ENCODE results near the gene CCDC187. TPM values are rescaled to one million over a fixed set of nuclear protein-coding genes. Genes with fewer than 3 reads are reported as not detected.
A peak's percentile ranks its signal among the peaks of the same experiment; 100 is the strongest.

The CCDC187 gene
- polyA plus RNA-seq, 3 donors from 2014 or later: not detected

DNA sequence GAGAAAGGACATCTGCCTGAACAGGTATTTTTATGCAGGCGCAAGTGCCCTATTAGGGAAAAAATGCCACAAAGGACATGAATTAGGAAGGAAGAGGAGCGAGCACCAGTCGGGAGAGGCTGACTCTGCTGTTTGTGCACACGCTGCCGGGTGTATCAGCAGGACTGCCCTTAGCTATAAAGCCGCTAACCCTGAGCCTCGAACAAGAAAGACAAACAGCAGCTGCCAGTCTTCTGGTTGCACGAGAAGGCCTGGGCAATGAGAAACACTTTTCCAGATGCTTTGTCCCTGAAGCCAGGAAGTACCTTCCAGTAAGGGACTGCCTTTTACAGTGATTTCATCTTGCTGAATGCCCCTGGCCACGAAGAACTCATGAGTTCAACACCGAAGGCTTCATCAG lies 70.9 kb downstream of the CCDC187 start:
- Mint-ChIP-seq H3K27me3 (ENCODE audit: low read depth in 3 of 3) (peaks cover 0 to 5% (median 0%) of the 10 kb centered on the region in 3 donors), H3K27ac (peak overlapping the region in 1 of 6 donors; percentile 71), H3K4me3 (no peak overlapping the region), H3K36me3 (peaks cover 0 to 6% (median 3%) of the 10 kb centered on the region in 3 donors), H3K9me3 (no peaks in the 10 kb centered on the region), H3K4me1 (peaks cover 15 to 20% of the 10 kb centered on the region in 2 donors)
- DNase-seq: no peak

DNA sequence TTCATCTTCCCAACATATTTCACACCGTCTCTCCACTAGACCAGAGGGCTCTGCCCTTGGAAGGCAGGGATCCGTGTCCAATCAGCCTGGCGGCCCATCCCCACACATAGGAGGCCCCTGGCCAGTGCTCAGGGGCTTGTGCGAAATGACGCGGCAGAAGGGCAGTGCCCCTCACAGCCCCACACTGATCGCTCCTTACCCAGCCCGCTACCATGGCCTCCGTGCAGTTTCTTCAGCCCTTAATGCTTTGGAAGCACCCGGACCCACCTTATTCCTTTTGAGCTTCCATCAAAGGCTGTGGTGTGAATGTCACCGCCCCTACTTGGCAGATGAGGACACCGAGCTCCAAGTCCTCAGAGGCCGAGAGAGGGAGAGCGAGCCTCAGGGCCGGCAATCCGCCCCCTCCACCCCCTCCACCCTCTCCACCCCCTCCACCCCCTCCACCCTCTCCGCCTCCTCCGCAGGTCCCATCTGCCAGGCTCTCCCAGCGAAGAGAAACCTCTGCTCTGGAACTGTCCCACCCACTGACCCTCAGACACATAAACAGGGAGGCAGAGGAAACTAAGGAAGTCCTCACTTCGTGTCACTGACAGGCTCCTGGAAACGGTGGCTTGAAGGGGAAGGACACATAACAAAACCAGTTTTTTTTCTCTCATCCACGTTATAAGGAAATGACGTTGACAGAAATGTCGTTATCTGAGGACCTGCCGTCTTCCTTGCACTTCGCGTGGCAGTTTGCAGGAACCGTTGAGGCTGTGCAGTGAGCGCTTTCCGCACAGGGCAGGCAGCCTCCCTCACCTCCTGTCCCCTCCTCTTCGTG lies 72.2 kb downstream of the CCDC187 start:
- peaks cover 16 to 20% of the 10 kb centered on the region in 2 donors for H3K4me1 Mint-ChIP-seq
- no peak for DNase-seq
- peaks cover 0 to 6% (median 3%) of the 10 kb centered on the region in 3 donors for H3K36me3 Mint-ChIP-seq
- H3K9me3 Mint-ChIP-seq: no peaks in the 10 kb centered on the region
- H3K4me3 Mint-ChIP-seq: no peak overlapping the region
- H3K27me3 Mint-ChIP-seq (ENCODE audit: low read depth in 3 of 3): peaks cover 0 to 5% (median 2%) of the 10 kb centered on the region in 3 donors
- H3K27ac Mint-ChIP-seq: no peak overlapping the region

DNA sequence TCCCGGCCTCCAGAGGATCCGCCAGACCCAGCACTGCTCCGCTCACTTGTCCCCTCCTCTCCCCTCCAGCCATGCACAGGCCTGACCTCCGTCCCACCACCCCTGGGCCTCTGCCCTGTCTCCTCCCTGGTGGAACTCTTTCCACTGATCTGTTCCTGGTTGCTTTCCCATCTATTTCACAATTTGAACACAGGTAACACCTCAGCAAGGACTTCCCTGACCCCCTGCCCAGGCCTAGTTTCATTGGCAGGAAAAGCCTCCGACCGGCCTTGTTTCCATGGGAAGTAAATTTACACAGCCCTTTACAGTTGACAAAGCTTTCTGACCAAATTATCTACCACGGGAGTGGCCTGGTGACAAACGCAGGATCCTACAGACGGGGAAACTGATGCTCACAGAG lies 73.1 kb downstream of the CCDC187 start:
- H3K27ac Mint-ChIP-seq: no peak overlapping the region
- H3K36me3 Mint-ChIP-seq: peaks cover 0 to 6% (median 3%) of the 10 kb centered on the region in 3 donors
- H3K4me1 Mint-ChIP-seq: peaks cover 18 to 22% of the 10 kb centered on the region in 2 donors
- no peaks in the 10 kb centered on the region for H3K9me3 Mint-ChIP-seq
- no peak overlapping the region for H3K4me3 Mint-ChIP-seq
- DNase-seq: no peak
- H3K27me3 Mint-ChIP-seq (ENCODE audit: low read depth in 3 of 3): peaks cover 0 to 6% (median 4%) of the 10 kb centered on the region in 3 donors

DNA sequence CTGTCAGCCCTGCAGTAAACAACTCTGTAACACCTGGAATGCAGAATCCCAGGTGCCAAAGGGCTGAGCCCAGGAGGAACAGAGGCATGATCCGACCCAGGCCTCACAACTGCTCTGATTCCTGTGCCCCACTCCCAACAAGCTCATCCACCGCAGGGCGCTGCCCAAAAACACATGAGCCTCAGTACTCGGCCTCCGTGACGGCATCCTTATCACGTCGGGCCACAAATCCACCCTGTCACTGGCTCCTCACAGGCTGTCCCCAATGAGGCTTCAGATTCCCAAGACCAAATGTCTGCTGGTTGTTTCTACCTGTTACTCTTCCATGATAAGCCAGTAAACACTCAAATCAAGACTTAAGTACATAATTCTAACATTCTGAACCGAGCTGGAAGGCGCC lies 73.5 kb downstream of the CCDC187 start:
- Mint-ChIP-seq H3K4me3 (no peak overlapping the region), H3K4me1 (peaks cover 22 to 26% of the 10 kb centered on the region in 2 donors)

DNA sequence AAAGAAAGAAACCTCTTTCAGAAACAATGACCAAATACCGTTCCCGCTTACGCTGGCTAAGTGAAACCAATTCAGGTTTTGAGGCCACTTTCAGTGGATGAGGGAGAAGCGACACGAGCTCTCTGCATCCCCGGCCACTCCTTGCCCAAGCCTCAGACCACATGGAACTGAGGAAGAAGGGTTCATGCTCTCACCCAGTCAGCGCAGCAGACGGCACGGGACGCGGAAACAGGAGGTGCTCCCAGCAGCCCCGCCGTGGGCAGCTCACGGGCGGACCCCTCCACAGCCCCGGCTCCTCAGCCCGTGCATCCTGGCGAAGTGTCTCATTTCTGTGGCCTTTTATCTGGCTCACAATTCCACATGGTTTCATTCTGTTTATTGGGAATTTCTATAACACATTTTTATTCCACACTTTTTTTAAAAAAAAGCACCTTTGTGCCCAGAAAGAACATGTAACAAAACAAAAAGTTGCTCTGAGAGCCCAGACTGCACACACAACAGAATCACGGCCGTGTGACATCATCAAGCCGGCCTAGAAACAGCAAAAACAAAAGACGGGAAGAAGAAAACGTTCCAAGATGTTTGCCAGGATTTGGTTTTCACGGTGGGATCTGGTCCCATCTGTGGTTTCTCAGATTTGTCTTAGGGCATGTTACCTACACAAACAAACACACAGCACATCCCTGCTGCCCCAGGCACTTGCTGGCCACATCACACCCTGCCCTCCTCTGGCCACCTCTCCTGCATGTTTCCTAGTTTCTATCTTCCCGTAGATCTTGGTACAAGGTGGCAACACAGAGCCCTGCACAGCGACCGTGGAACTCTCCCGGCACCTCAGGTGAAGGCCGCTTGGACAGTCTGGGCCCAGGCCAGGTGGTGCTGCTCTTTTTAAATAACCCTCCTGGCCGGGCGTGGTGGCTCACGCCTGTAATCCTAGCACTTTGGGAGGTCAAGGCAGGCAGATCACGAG lies 74.5 kb downstream of the CCDC187 start:
- Mint-ChIP-seq H3K4me1 (peaks cover 25 to 33% of the 10 kb centered on the region in 2 donors), H3K4me3 (no peak overlapping the region), H3K36me3 (peaks cover 0 to 6% (median 6%) of the 10 kb centered on the region in 3 donors), H3K27ac (peak overlapping the region in 2 of 6 donors; percentile 24 to 56), H3K9me3 (no peaks in the 10 kb centered on the region), H3K27me3 (ENCODE audit: low read depth in 3 of 3) (peaks cover 0 to 8% (median 7%) of the 10 kb centered on the region in 3 donors)
- no peak for DNase-seq

More for the DNA sequence above, 73.5 kb downstream of the CCDC187 start:
- H3K36me3 Mint-ChIP-seq: peaks cover 0 to 6% (median 3%) of the 10 kb centered on the region in 3 donors
- H3K27me3 Mint-ChIP-seq (ENCODE audit: low read depth in 3 of 3): peaks cover 0 to 7% (median 6%) of the 10 kb centered on the region in 3 donors
- H3K9me3 Mint-ChIP-seq: no peaks in the 10 kb centered on the region
- DNase-seq: no peak
- H3K27ac Mint-ChIP-seq: no peak overlapping the region

DNA sequence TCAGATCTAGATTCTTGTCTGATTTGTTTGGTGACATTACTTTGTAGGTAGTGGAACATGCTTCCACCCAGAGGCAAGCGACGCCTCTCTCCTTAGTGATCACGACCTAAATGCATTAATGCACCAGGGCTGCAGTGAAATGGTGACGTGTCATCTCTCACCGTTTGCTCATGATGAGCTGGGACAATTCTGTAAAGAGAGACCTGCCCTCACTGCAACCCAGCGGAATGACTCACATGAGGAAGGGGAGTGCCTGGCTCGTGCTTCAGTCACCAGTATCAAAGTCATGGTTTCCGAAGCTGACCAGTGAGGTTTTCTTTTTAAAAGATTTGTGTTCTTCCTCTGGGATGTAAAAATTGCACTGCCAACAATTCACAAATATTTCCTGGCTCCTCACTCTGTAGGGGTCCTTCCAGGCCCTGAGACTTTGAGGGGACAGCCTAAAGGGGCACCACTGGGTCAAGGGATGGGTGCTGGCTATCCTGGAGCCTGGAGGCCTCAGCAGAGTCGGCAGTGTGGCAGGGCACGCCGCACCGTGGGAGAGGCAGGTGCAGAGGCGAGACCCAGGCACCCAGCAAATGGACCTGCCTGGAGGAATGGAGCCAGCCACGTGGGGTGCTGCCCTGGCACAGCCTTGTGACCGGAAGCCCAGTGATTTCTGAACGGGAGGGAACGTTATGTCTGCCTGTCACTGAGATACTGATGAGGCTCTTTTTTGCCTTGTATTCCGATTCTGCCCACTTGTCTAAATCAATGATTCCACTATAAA lies 75.6 kb downstream of the CCDC187 start:
- DNase-seq: no peak
- H3K9me3 Mint-ChIP-seq: no peaks in the 10 kb centered on the region
- peaks cover 0 to 10% (median 8%) of the 10 kb centered on the region in 3 donors for H3K27me3 Mint-ChIP-seq (ENCODE audit: low read depth in 3 of 3)
- peaks cover 18 to 22% of the 10 kb centered on the region in 2 donors for H3K4me1 Mint-ChIP-seq
- H3K4me3 Mint-ChIP-seq: no peak overlapping the region
- peak overlapping the region in 4 of 6 donors; percentile 23 to 62 (median 46) for H3K27ac Mint-ChIP-seq
- H3K36me3 Mint-ChIP-seq: peaks cover 6 to 10% (median 6%) of the 10 kb centered on the region in 3 donors

DNA sequence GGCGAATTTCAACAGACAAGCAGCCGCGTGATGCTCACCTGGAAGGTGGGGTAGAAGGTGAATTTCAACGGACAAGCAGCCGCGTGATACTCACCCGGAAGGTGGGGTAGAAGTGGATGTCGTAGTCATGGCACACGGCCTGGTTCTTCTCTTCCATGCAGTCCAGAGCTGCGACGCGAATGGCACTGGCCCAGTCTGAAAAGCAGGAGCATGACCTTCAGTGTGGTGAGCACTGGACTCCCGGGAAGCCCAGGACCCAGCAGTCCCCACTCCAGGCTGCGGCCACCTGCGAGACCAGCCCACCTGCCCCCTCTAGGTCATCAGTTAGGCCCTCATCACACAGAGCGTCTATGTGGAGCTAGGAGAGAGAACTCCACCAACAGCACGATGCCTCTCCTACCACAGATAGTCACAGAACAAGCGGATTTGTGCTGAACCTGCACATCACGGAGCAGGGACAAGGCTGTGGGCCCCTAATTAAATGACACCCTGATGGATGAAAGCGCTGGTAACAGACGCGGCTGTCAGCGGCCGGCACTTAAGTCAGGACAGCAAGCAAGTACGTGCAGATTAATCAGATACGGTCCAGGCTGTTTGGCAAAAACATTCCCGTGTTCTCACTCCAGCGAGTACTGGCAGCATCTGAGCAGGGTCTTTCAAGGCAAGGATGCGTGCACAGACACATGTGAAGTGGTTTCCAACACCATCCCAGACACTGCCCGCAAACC lies 77.0 kb downstream of the CCDC187 start:
- no peak for DNase-seq
- H3K27ac Mint-ChIP-seq: peak overlapping the region in 3 of 6 donors; percentile 27 to 90 (median 71)
- H3K27me3 Mint-ChIP-seq (ENCODE audit: low read depth in 3 of 3): peaks cover 0 to 10% (median 10%) of the 10 kb centered on the region in 3 donors
- H3K9me3 Mint-ChIP-seq: no peaks in the 10 kb centered on the region
- no peak overlapping the region for H3K4me3 Mint-ChIP-seq
- peaks cover 14 to 22% of the 10 kb centered on the region in 2 donors for H3K4me1 Mint-ChIP-seq
- peaks cover 7 to 14% (median 9%) of the 10 kb centered on the region in 3 donors for H3K36me3 Mint-ChIP-seq

DNA sequence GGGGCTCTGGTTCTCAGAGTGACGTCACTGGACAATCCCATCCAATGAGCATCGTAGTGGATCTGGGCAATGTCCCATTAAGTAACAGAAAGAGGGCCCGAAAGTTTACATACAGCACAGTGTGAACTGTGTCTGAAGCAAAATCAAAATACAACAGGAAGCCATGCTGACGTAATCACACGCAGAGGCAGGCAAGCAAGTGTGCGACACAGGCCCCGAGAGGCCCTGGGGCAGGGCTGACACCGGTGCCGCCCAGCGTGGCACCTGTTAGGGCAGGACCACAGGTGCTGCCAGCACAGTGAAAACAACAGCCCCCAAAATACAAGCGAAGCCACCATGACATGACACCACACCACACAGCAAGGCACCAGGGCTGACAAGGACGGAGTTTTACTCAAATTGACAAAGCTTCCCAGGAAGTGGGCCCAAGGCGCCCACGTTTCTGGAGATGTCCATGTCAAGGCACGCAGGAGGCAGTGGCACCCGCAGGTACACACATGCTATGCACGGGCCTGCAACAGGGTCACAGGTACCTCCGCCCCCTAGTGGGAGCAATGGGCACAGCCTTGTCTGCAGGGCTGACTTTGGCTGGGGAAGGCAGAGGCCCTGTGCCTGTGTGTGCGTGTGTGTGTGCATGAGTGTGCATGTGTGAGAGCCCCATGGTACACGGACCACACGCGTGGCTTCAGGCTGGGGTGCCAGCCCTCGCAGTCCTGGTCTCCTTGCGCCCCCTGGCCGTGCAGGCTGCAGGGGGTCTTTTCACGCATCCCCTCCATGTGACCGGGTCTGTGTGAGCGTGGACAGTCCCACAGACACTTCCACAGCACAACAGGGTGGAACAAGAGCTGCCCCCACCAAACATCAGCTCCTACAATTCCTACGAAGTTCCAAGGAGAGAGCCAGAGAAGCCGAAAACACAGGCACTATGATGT lies 77.9 kb downstream of the CCDC187 start:
- Mint-ChIP-seq H3K27ac (peak overlapping the region; percentile 36 to 99 (median 90)), H3K36me3 (peaks cover 9 to 17% (median 10%) of the 10 kb centered on the region in 3 donors), H3K9me3 (no peaks in the 10 kb centered on the region), H3K4me1 (peaks cover 16 to 25% of the 10 kb centered on the region in 2 donors), H3K4me3 (peak overlapping the region in 2 of 5 donors; percentile 69 to 77), H3K27me3 (ENCODE audit: low read depth in 3 of 3) (peaks cover 0 to 11% (median 10%) of the 10 kb centered on the region in 3 donors)
- DNase-seq: peak; percentile 23 to 71 (median 30)

DNA sequence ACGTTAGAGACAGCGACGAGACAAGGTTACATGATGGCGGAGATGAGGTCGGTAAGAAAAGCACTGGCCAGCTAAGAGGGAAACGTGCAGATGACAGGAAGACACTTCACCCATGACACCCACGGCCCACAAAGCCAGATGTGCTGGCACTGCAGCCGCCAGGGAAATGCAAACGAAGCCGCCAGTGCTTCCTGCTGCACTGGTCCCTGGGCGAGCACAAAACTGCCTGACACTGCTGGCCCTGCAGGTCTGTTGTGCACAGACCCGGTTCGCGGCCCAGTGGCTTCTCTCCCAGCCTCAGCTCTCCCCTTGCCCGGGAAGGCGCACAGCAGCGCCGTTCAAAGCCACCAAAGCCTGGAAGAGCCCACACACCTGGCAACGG lies 78.5 kb downstream of the CCDC187 start:
- Mint-ChIP-seq H3K9me3 (no peaks in the 10 kb centered on the region), H3K36me3 (peaks cover 9 to 17% (median 10%) of the 10 kb centered on the region in 3 donors), H3K27ac (peak overlapping the region; percentile 36 to 99 (median 90)), H3K27me3 (ENCODE audit: low read depth in 3 of 3) (peaks cover 0 to 11% (median 10%) of the 10 kb centered on the region in 3 donors), H3K4me1 (peaks cover 16 to 25% of the 10 kb centered on the region in 2 donors), H3K4me3 (peak overlapping the region in 2 of 5 donors; percentile 69 to 77)
- peak in 1 of 3 donors; percentile 71 for DNase-seq

DNA sequence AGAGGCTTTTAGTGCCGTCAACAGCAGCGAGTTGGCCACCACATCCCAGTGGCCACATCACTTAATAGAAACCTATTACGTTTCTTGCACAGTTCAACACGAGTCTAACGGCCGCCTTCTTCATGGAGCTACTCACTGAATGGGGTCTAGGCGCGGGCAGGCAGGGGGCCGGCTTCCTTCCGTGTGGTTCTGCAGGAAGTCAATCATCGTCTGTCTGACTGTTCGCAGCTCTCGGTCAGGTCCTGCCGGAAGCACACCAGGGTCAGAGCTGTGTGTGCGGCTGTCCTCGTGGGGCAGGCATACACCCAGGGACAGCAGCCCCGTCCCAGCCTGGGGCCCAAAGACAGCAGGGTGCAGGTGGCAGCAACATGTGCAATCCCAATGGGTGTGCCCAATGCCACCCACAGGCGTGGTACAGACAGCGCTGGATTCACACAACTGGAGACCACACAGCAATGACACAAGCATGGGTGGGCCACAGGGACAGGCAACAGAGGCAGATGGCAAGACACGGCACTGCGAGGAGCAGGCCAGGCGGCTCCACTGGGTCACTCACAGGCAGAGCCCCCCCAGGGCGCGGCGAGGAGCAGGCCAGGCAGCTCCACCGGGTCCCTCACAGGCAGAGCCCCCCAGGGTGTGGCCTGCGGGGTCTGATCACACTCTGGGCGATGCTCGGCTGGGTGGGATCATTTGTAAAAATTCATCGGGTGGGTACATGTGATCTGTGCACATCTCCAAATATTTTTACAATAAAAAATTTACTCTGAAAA lies 79.8 kb downstream of the CCDC187 start:
- DNase-seq: peak in 1 of 3 donors; percentile 53
- Mint-ChIP-seq H3K27me3 (ENCODE audit: low read depth in 3 of 3) (peaks cover 0 to 10% (median 7%) of the 10 kb centered on the region in 3 donors), H3K9me3 (no peaks in the 10 kb centered on the region), H3K4me1 (peaks cover 16 to 25% of the 10 kb centered on the region in 2 donors), H3K27ac (peak overlapping the region in 4 of 6 donors; percentile 20 to 95 (median 62)), H3K4me3 (peak overlapping the region in 1 of 5 donors; percentile 79), H3K36me3 (peaks cover 9 to 21% (median 10%) of the 10 kb centered on the region in 3 donors)

DNA sequence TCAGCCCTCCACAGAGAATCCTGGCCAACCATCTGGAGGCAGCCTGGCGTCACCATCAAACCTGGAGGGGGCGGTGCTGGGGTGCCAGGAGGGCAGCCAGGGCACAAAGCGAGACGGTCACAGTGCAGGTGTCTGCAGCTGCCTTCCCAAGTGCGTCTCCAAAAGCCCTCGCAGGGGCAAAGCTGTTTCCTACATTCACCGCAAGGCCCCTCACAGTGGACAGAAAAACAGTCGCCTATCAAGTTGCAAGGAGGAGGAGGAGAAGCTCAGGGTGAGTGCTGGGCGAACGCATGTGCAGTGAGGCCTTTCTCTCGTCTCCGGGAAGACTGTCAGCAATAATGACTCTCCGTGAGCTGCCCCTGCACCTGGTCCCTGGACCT lies 81.0 kb downstream of the CCDC187 start:
- Mint-ChIP-seq H3K9me3 (no peaks in the 10 kb centered on the region), H3K4me3 (no peak overlapping the region), H3K4me1 (peaks cover 14 to 19% of the 10 kb centered on the region in 2 donors), H3K27me3 (ENCODE audit: low read depth in 3 of 3) (peaks cover 0 to 10% (median 7%) of the 10 kb centered on the region in 3 donors), H3K27ac (no peak overlapping the region), H3K36me3 (peaks cover 9 to 23% (median 10%) of the 10 kb centered on the region in 3 donors)
- DNase-seq: no peak
